G401.6 (cell line): ENCODE data around the gene PYGL.
"Not testable (repeated sequence)": the region's sequence is repeated elsewhere in the genome, so short reads cannot be mapped to it uniquely, and the experiment has no call there.

Source experiments
- FAIRE-seq: peaks from 2 replicates; lab custom pipeline; 2012; peaks lifted over from hg19 to GRCh38; lab: Jason Lieb, UNC

PYGL gene

GRCh38 chr14:50954811-50955372 lies 10.6 kb upstream of the PYGL start:
- no peak for FAIRE-seq

- no peak for FAIRE-seq
Measured at GRCh38 chr14:50953502-50953901, 9.2 kb upstream of the PYGL start.

- no peak for FAIRE-seq
Measured at GRCh38 chr14:50951032-50951431, 6.7 kb upstream of the PYGL start.

GRCh38 chr14:50948205-50948604 lies 3.9 kb upstream of the PYGL start:
- FAIRE-seq, result no peak

GRCh38 chr14:50947446-50947845 lies 3.2 kb upstream of the PYGL start:
- FAIRE-seq, result no peak

- no peak for FAIRE-seq
Measured at GRCh38 chr14:50946234-50946935, 2.1 kb upstream of the PYGL start.

GRCh38 chr14:50944647-50945413 lies 547 bp upstream of the PYGL start:
- no peak for FAIRE-seq

- no peak for FAIRE-seq
Measured at GRCh38 chr14:50943261-50943942, 881 bp downstream of the PYGL start.

GRCh38 chr14:50941638-50942037 lies 2.6 kb downstream of the PYGL start:
- FAIRE-seq, result not testable (repeated sequence)

GRCh38 chr14:50941151-50941550 lies 3.1 kb downstream of the PYGL start:
- FAIRE-seq, result no peak

- FAIRE-seq, result no peak
Measured at GRCh38 chr14:50937800-50938199, 6.5 kb downstream of the PYGL start.

- no peak for FAIRE-seq
Measured at GRCh38 chr14:50937325-50937724, 7.0 kb downstream of the PYGL start.

- FAIRE-seq, result no peak
Measured at GRCh38 chr14:50936882-50937281, 7.4 kb downstream of the PYGL start.

GRCh38 chr14:50936016-50936340 lies 8.3 kb downstream of the PYGL start:
- no peak for FAIRE-seq

GRCh38 chr14:50935126-50936015 lies 8.9 kb downstream of the PYGL start:
- FAIRE-seq, result no peak

- no peak for FAIRE-seq
Measured at GRCh38 chr14:50932592-50933495, 11.4 kb downstream of the PYGL start.

- FAIRE-seq, result no peak
Measured at GRCh38 chr14:50932156-50932555, 12.1 kb downstream of the PYGL start.

- no peak for FAIRE-seq
Measured at GRCh38 chr14:50931559-50931958, 12.7 kb downstream of the PYGL start.

GRCh38 chr14:50929506-50929905 lies 14.8 kb downstream of the PYGL start:
- no peak for FAIRE-seq

GRCh38 chr14:50928002-50928635 lies 16.2 kb downstream of the PYGL start:
- FAIRE-seq, result no peak
